CD14-positive monocyte (primary cell): ENCODE results near the gene ZNF783. TPM values are rescaled to one million over a fixed set of nuclear protein-coding genes. Genes with fewer than 3 reads are reported as not detected.

Source experiments
- DNase-seq, 3 donors: peaks; one replicate each; pipeline ENCODE4 v3.0.0-alpha.2; 2011 to 2022
- H2AFZ ChIP-seq: 2 replicates; pipeline ENCODE4 v1.6.0; 2012; ENCODE audit warnings: mild to moderate bottlenecking, low read depth, low read length, inconsistent platforms; ENCODE audit not compliant: insufficient read depth, poor library complexity, severe bottlenecking
- H3K27ac ChIP-seq, 2 donors: 1 replicate in 1 of 2; 2 replicates in 1 of 2; pipeline ENCODE4 v1.5.1; 2012 to 2013; ENCODE audit warnings: low read length in 2 of 2, control low read depth in 1 of 2, inconsistent platforms in 1 of 2, low read depth in 1 of 2, mild to moderate bottlenecking in 1 of 2
- H3K27me3 ChIP-seq, 2 donors: one replicate each; pipeline versions ENCODE4 v1.6.0 to v1.6.1; 2011 to 2013; ENCODE audit warnings: low read length in 2 of 2; ENCODE audit not compliant: control insufficient read depth in 2 of 2, insufficient read depth in 2 of 2
- H3K36me3 ChIP-seq, 2 donors: replicated peaks in 1 of 2; 1 replicate in 1 of 2; 2 replicates in 1 of 2; pipeline versions ENCODE4 v1.5.1 to v1.6.1; 2012 to 2013; ENCODE audit warnings: low read length in 2 of 2, control low read depth in 1 of 2, inconsistent platforms in 1 of 2, mild to moderate bottlenecking in 1 of 2; ENCODE audit not compliant: insufficient read depth in 2 of 2, control insufficient read depth in 1 of 2
- H3K4me1 ChIP-seq, 2 donors: 1 replicate in 1 of 2; 2 replicates in 1 of 2; pipeline versions ENCODE4 v1.5.1 to v1.6.1; 2012 to 2013; ENCODE audit warnings: low read length in 2 of 2, control low read depth in 1 of 2, inconsistent platforms in 1 of 2, mild to moderate bottlenecking in 1 of 2, moderate library complexity in 1 of 2; ENCODE audit not compliant: insufficient read depth in 2 of 2, control insufficient read depth in 1 of 2
- H3K4me2 ChIP-seq: replicated peaks from 2 replicates; pipeline ENCODE3; 2012; ENCODE audit warnings: low read length, moderate library complexity, mild to moderate bottlenecking; ENCODE audit not compliant: poor library complexity, severe bottlenecking; ENCODE audit errors: extremely low read depth
- H3K4me3 ChIP-seq, 3 experiments: fragments of 200-600 bp in 1 of 3; sonication (generic) in 1 of 3; replicated peaks in 1 of 3; 1 replicate in 2 of 3; 2 replicates in 1 of 3; pipeline ENCODE4 v1.5.1; 2011 to 2013; ENCODE audit warnings: low read length in 3 of 3, mild to moderate bottlenecking in 3 of 3, control low read depth in 2 of 3, low read depth in 2 of 3, inconsistent platforms in 1 of 3, moderate library complexity in 1 of 3
- H3K79me2 ChIP-seq: 2 replicates; pipeline ENCODE4 v1.6.0; 2012; ENCODE audit warnings: mild to moderate bottlenecking, control low read depth, inconsistent platforms, low read length, moderate library complexity; ENCODE audit not compliant: insufficient read depth
- H3K9ac ChIP-seq: 2 replicates; pipeline ENCODE4 v1.6.0; 2017; ENCODE audit warnings: low read length, mild to moderate bottlenecking; ENCODE audit not compliant: insufficient read depth, poor library complexity, severe bottlenecking
- H3K9me3 ChIP-seq, 2 donors: replicated peaks in 1 of 2; 1 replicate in 1 of 2; 2 replicates in 1 of 2; pipeline versions ENCODE4 v1.5.1 to v1.6.1; 2012 to 2013; ENCODE audit warnings: low read length in 2 of 2, control low read depth in 1 of 2; ENCODE audit not compliant: control insufficient read depth in 1 of 2, insufficient read depth in 1 of 2
- H4K20me1 ChIP-seq: 2 replicates; pipeline ENCODE4 v1.6.0; 2012; ENCODE audit warnings: mild to moderate bottlenecking, low read length, control low read depth, moderate library complexity; ENCODE audit not compliant: insufficient read depth
- H3K27ac Mint-ChIP-seq, 7 donors: one replicate each; pipeline ENCODE4 v1.8.0; 2020; ENCODE audit warnings: mild to moderate bottlenecking in 7 of 7, mixed read lengths in 7 of 7, moderate library complexity in 6 of 7, inconsistent platforms in 2 of 7
- H3K27me3 Mint-ChIP-seq, 3 donors: one replicate each; pipeline ENCODE4 v1.8.0; 2021 to 2022; ENCODE audit warnings: low read depth in 3 of 3, mild to moderate bottlenecking in 3 of 3, mixed read lengths in 3 of 3, moderate library complexity in 3 of 3, inconsistent platforms in 1 of 3
- H3K36me3 Mint-ChIP-seq, 2 donors: one replicate each; pipeline ENCODE4 v1.8.0; 2020; ENCODE audit warnings: mixed read lengths in 2 of 2, inconsistent platforms in 1 of 2, mild to moderate bottlenecking in 1 of 2
- H3K4me1 Mint-ChIP-seq: one replicate; pipeline ENCODE4 v1.8.0; 2020; ENCODE audit warnings: mild to moderate bottlenecking, mixed read lengths
- H3K4me3 Mint-ChIP-seq, 2 donors: one replicate each; pipeline ENCODE4 v1.8.0; 2020; ENCODE audit warnings: mild to moderate bottlenecking in 2 of 2, mixed read lengths in 2 of 2, moderate library complexity in 1 of 2
- H3K9me3 Mint-ChIP-seq, 7 donors: one replicate each; pipeline ENCODE4 v1.8.0; 2020 to 2022; ENCODE audit warnings: mixed read lengths in 7 of 7, mild to moderate bottlenecking in 6 of 7, moderate library complexity in 6 of 7, inconsistent platforms in 2 of 7
- WGBS: methylation state at CpG from one replicate; pipeline ENCODE4 v1.1.5; 2013; ENCODE audit warnings: missing lambda C conversion rate; ENCODE audit not compliant: insufficient coverage; 5-methylcytosine and 5-hydroxymethylcytosine counted together
- intact Hi-C, 2 donors: fragments of 100-400 bp; cut with micrococcal nuclease; formaldehyde crosslinking; loops; one replicate each; pipeline versions ENCODE4 v1.15.0 to v1.15.1; 2023
- polyA plus RNA-seq, 3 donors: library from polyadenylated mRNA; depleted of rRNA in 1 of 3; unstranded in 2 of 3; stranded (reverse) in 1 of 3; fragments of 300-500 nt in 2 of 3; fragments of >200 nt in 1 of 3; fragmentation: Illumina TruSeq in 2 of 3; gene quantifications; 1 replicate in 2 of 3; 2 replicates in 1 of 3; pipeline ENCODE4 v1.2.3, GENCODE V29; 2012 to 2021
- TF ChIP-seq, protein P1 (sequence below): fragments of 200-600 bp; IDR thresholded peaks from one replicate; pipeline ENCODE4 v1.8.0; 2022; ENCODE audit warnings: antibody characterized with exemption, mild to moderate bottlenecking

Gene ZNF783
- polyA plus RNA-seq, 3 donors = 1.2 to 16.7 (median 1.5) TPM

DNA sequence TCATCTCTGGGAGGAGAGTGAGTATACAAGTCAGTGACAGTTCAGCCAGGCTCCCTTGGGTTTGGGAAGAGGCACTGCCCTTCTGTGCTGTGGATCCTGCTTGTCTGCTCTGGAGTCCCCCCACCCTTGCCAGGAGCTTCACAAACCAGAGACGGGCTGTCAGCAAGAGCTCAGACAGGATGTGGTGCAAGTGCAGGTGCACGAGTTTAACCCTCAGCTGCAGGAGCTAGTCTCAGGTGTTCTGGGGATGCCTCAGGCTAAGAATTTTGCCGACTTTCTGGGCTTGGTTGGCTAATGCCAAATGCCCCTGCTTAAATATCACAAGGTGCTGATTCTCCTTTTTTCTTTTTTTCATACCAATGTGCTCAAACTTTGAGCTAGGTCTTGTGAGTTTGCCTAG lies 22.3 kb downstream of the ZNF783 start:
- Histone ChIP-seq H3K27me3 (peaks cover 0 to 9% of the 10 kb centered on the region in 2 donors), H3K9me3 (no peaks in the 10 kb centered on the region), H3K36me3 (peaks cover 10 to 11% of the 10 kb centered on the region in 2 donors), H3K27ac (no peak overlapping the region), H3K9ac (no peak overlapping the region), H4K20me1 (peaks cover 13% of the 10 kb centered on the region), H3K79me2 (no peaks in the 10 kb centered on the region), H3K4me2 (no peak overlapping the region), H2AFZ (peak overlapping the region; percentile 82), H3K4me1 (peaks cover 12 to 14% of the 10 kb centered on the region in 2 donors), H3K4me3 (no peak overlapping the region)
- peaks cover 18% of the 10 kb centered on the region for H3K4me1 Mint-ChIP-seq
- WGBS = 41% methylated on average over 3 of the region's 3 CpGs
- TF ChIP-seq, protein P1, sequence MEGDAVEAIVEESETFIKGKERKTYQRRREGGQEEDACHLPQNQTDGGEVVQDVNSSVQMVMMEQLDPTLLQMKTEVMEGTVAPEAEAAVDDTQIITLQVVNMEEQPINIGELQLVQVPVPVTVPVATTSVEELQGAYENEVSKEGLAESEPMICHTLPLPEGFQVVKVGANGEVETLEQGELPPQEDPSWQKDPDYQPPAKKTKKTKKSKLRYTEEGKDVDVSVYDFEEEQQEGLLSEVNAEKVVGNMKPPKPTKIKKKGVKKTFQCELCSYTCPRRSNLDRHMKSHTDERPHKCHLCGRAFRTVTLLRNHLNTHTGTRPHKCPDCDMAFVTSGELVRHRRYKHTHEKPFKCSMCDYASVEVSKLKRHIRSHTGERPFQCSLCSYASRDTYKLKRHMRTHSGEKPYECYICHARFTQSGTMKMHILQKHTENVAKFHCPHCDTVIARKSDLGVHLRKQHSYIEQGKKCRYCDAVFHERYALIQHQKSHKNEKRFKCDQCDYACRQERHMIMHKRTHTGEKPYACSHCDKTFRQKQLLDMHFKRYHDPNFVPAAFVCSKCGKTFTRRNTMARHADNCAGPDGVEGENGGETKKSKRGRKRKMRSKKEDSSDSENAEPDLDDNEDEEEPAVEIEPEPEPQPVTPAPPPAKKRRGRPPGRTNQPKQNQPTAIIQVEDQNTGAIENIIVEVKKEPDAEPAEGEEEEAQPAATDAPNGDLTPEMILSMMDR = no peak
- intact Hi-C loops = no loop called here
- H3K27ac Mint-ChIP-seq = no peak overlapping the region
- peak overlapping the region in 1 of 2 donors; percentile 97 for H3K4me3 Mint-ChIP-seq
- no peak for DNase-seq
- peaks cover 0 to 3% (median 0%) of the 10 kb centered on the region in 7 donors for H3K9me3 Mint-ChIP-seq
- peaks cover 22 to 24% of the 10 kb centered on the region in 2 donors for H3K36me3 Mint-ChIP-seq
- peaks cover 12 to 23% (median 13%) of the 10 kb centered on the region in 3 donors for H3K27me3 Mint-ChIP-seq

DNA sequence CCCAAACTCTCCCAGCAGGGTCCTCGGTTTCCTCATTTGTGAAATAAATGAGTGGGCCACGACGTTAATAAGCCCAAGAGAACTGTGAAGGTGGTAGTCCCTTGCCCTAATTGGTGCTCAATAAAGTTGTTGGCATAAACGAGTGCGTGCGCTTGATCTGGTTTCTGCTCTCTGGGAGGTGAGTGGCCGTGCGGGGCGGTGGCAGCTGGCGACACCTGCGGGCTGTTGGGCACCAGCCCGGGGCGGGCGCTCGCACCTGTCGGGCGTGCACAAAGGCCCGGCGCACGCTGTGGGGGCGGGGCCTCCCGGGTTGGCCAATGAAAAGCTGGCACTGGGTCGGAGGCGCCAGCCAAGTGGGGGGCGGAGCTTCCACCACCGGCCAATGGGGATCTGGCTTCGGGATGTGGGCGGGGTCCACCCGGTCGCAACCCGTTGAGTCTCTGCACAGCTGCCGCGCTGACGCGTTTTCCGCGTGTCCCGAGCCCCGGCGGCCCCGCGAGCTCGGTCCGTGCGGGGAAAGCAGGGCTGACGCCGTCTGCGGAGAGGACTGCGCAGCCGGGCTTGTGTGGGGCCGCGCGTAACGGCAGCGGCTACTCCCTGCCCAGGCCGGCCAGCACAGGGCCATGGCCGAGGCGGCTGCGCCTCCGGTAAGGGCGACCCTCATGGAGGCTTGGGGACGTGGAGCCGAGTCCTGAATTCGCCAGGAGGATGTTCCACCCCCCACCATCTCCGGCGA lies 23.0 kb downstream of the ZNF783 start:
- TF ChIP-seq, protein P1 = no peak
- H2AFZ ChIP-seq = peak overlapping the region; percentile 82
- Mint-ChIP-seq H3K9me3 (peaks cover 0 to 2% (median 0%) of the 10 kb centered on the region in 7 donors), H3K27ac (peak overlapping the region in 1 of 7 donors; percentile 72), H3K27me3 (peaks cover 12 to 23% (median 13%) of the 10 kb centered on the region in 3 donors), H3K4me3 (peak overlapping the region; percentile 91 to 97), H3K36me3 (peaks cover 18 to 22% of the 10 kb centered on the region in 2 donors), H3K4me1 (peaks cover 18% of the 10 kb centered on the region)
- H3K79me2 ChIP-seq = no peaks in the 10 kb centered on the region
- H3K9me3 ChIP-seq = no peaks in the 10 kb centered on the region
- peak; percentile 83 to 86 (median 86) for DNase-seq
- peak overlapping the region; percentile 28 for H3K9ac ChIP-seq
- peaks cover 10 to 11% of the 10 kb centered on the region in 2 donors for H3K36me3 ChIP-seq
- peaks cover 0 to 9% of the 10 kb centered on the region in 2 donors for H3K27me3 ChIP-seq
- H3K27ac ChIP-seq = no peak overlapping the region
- intact Hi-C loops = no loop called here
- peaks cover 12 to 14% of the 10 kb centered on the region in 2 donors for H3K4me1 ChIP-seq
- WGBS = 2% methylated on average over 59 of the region's 66 CpGs
- peaks cover 13% of the 10 kb centered on the region for H4K20me1 ChIP-seq
- peak overlapping the region; percentile 82 for H3K4me2 ChIP-seq
- H3K4me3 ChIP-seq = peak overlapping the region; percentile 23 to 74 (median 41)
